SU-DHL-6 (cell line): Measurements from ENCODE around the gene AKIRIN2.

ENCODE experiments used
- H2AFZ ChIP-seq: fragments of 200-600 bp; sonication (generic); 2 replicates; pipeline ENCODE4 v1.6.1; 2014; ENCODE audit warnings: low read depth, mild to moderate bottlenecking, moderate library complexity, mixed read lengths, antibody characterized with exemption, low read length; ENCODE audit not compliant: severe bottlenecking
- H3F3A ChIP-seq: fragments of 200-600 bp; shearing (Covaris generic); 2 replicates; pipeline ENCODE4 v1.6.0; 2016; ENCODE audit warnings: antibody characterized with exemption, mild to moderate bottlenecking; ENCODE audit not compliant: insufficient read depth
- H3K27ac ChIP-seq: fragments of 200-600 bp; sonication (generic); 2 replicates; pipeline ENCODE4 v1.5.1; 2016; ENCODE audit warnings: low read depth, mild to moderate bottlenecking, low read length, moderate library complexity, mixed read lengths
- H3K27me3 ChIP-seq: fragments of 200-600 bp; sonication (generic), shearing (Covaris generic); 2 replicates; pipeline ENCODE4 v1.6.0; 2014; ENCODE audit warnings: mild to moderate bottlenecking, low read length
- H3K36me3 ChIP-seq: fragments of 200-600 bp; sonication (generic); 2 replicates; pipeline ENCODE4 v1.6.1; 2014; ENCODE audit warnings: mild to moderate bottlenecking, low read length, mixed read lengths
- H3K4me2 ChIP-seq: fragments of 300-600, 200-600 bp; shearing (Covaris generic), sonication (generic); 2 replicates; pipeline ENCODE4 v1.6.0; 2014; ENCODE audit warnings: low read length, low read depth, mild to moderate bottlenecking; ENCODE audit not compliant: poor library complexity, severe bottlenecking
- H3K4me3 ChIP-seq: fragments of 200-600 bp; sonication (generic); 2 replicates; pipeline ENCODE4 v1.5.1; 2014; ENCODE audit warnings: antibody characterized with exemption, low read length, mild to moderate bottlenecking, mixed read lengths; ENCODE audit not compliant: insufficient read depth, poor library complexity, severe bottlenecking
- H3K79me2 ChIP-seq: fragments of 200-600 bp; sonication (generic); 2 replicates; pipeline ENCODE4 v1.6.1; 2014; ENCODE audit warnings: mild to moderate bottlenecking, low read length, moderate library complexity; ENCODE audit not compliant: insufficient read depth
- H3K9ac ChIP-seq: fragments of 200-600 bp; sonication (generic); 2 replicates; pipeline ENCODE4 v1.7.0; 2014; ENCODE audit warnings: mild to moderate bottlenecking, low read length
- H3K9me2 ChIP-seq: fragments of 200-600 bp; sonication (generic); replicated peaks from 2 replicates; pipeline ENCODE4 v1.6.1; 2014; ENCODE audit warnings: low read length; ENCODE audit not compliant: insufficient read depth
- H3K9me3 ChIP-seq: fragments of 200-600 bp; sonication (generic); 2 replicates; pipeline ENCODE4 v1.6.1; 2014; ENCODE audit warnings: low read length, mixed read lengths; ENCODE audit not compliant: insufficient read depth
- H4K20me1 ChIP-seq: fragments of 200-600 bp; sonication (generic); 2 replicates; pipeline ENCODE4 v1.6.1; 2014; ENCODE audit warnings: low read depth, mild to moderate bottlenecking, antibody characterized with exemption, low read length, moderate library complexity, mixed read lengths
- CTCF ChIP-seq: fragments of 200-600 bp; sonication (generic); IDR thresholded peaks from one replicate; pipeline ENCODE4 v1.5.1; 2017; ENCODE audit warnings: antibody characterized with exemption, mild to moderate bottlenecking, low read length, moderate library complexity; ENCODE audit not compliant: insufficient read depth, poor library complexity, severe bottlenecking
- EZH2phosphoT487 ChIP-seq: fragments of 200-600 bp; sonication (generic), shearing (Covaris generic); conservative IDR thresholded peaks from 2 replicates; pipeline ENCODE4 v1.6.1; 2018; ENCODE audit warnings: mild to moderate bottlenecking, antibody characterized with exemption, low read length, moderate library complexity, mixed read lengths

AKIRIN2 gene

GRCh38 chr6:87722540-87723169 is 20.6 kb upstream of the AKIRIN2 start:
- Histone ChIP-seq H3F3A (peaks cover 14% of the 10 kb centered on the region), H3K9me3 (no peaks in the 10 kb centered on the region), H3K36me3 (no peaks in the 10 kb centered on the region), H3K4me2 (no peak overlapping the region), H3K79me2 (no peaks in the 10 kb centered on the region), H3K27me3 (no peaks in the 10 kb centered on the region), H2AFZ (no peak overlapping the region), H4K20me1 (no peaks in the 10 kb centered on the region), H3K27ac (no peak overlapping the region), H3K4me3 (no peak overlapping the region), H3K9ac (no peak overlapping the region), H3K9me2 (no peaks in the 10 kb centered on the region)
- no peak for TF ChIP-seq EZH2phosphoT487
- no peak for TF ChIP-seq CTCF

GRCh38 chr6:87721311-87721710 is 19.3 kb upstream of the AKIRIN2 start:
- Histone ChIP-seq H3K9me3 (no peaks in the 10 kb centered on the region), H3K79me2 (no peaks in the 10 kb centered on the region), H3K9me2 (no peaks in the 10 kb centered on the region), H3K27ac (no peak overlapping the region), H4K20me1 (no peaks in the 10 kb centered on the region), H3K27me3 (no peaks in the 10 kb centered on the region), H2AFZ (no peak overlapping the region), H3K36me3 (no peaks in the 10 kb centered on the region), H3K4me2 (no peak overlapping the region), H3K9ac (no peak overlapping the region), H3K4me3 (no peak overlapping the region), H3F3A (peaks cover 14% of the 10 kb centered on the region)
- TF ChIP-seq CTCF (no peak), EZH2phosphoT487 (no peak)

GRCh38 chr6:87718662-87719433 is 16.8 kb upstream of the AKIRIN2 start:
- H3K27ac ChIP-seq: no peak overlapping the region
- no peaks in the 10 kb centered on the region for H3K27me3 ChIP-seq
- H3K9me3 ChIP-seq: no peaks in the 10 kb centered on the region
- no peaks in the 10 kb centered on the region for H3K36me3 ChIP-seq
- no peak overlapping the region for H3K9ac ChIP-seq
- no peaks in the 10 kb centered on the region for H3K9me2 ChIP-seq
- H3K4me2 ChIP-seq: no peak overlapping the region
- no peaks in the 10 kb centered on the region for H3F3A ChIP-seq
- H3K79me2 ChIP-seq: no peaks in the 10 kb centered on the region
- no peaks in the 10 kb centered on the region for H4K20me1 ChIP-seq
- TF ChIP-seq EZH2phosphoT487 (no peak), CTCF (no peak)
- no peak overlapping the region for H2AFZ ChIP-seq
- no peak overlapping the region for H3K4me3 ChIP-seq
